ENCODE measurements around the gene PDGFRB. TPM values are rescaled to one million over a fixed set of nuclear protein-coding genes. Genes with fewer than 3 reads are reported as not detected.

PDGFRB gene
- total and polyA plus RNA-seq, 2 of the 8 experiments (the other 6 are each of a cell fraction or from before 2014, with no cell fraction given), result 4.2 to 13.7 TPM

DNA sequence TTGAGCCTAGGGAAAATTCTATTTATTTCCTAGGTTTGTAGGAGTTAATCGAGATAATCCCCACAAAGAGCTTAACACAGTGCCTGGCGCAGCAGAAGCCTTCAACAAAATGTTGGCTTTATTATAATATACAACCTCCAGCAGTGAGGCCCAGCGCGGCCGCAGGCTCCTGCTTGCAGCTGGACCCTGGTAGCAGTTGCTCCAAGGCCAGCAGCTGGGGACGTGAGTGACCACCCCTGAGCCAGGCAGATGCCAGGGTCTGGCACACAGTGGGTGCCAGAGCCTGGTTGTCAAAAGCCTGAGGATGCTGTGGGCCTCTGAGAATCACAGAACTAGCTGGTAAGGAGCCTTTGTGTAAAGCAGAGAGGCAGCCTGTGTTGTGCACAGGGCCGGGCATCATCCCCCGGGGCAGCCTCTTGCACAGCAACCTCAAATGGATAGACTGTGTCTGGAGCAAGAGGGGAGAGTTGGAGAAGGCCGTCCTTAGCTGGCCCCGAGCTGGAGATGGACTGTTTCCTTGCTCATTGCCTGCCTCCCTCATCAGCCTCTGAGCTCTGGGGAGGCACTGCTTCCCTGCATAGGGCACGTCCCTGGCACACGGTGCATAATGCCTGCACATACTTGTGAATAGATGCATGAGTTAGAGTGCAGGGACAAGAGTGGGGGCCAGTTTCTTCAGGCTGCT lies 86.5 kb downstream of the PDGFRB start (continued):
- no peak for TF ChIP-seq SIX5 (IDR thresholded peaks at IDR 0.05; ENCODE audit: low read depth, low read length)
- TF ChIP-seq SP4 (IDR thresholded peaks at IDR 0.05; ENCODE audit: low read length), result no peak

Data from H1 (cell line).